IMR-90 (cell line): ENCODE data around the gene STAC3. TPM values are rescaled to one million over a fixed set of nuclear protein-coding genes. Genes with fewer than 3 reads are reported as not detected.

Source experiments
- ATAC-seq: fragments of 200-7000 bp; cut with Tn5 transposase; 2 replicates; pipeline ENCODE4 v1.9.1; 2020; ENCODE audit warnings: low read depth, mild to moderate bottlenecking, moderate library complexity
- BruUV-seq: library from RNA; stranded (reverse); fragments of 400-500 nt; replicated peaks from 2 replicates; lab custom pipeline; 2021; lab: Mats Ljungman, UMichigan
- CTCF ChIA-PET: fragments of 300-600 bp; formaldehyde crosslinking; extraction: SDS; loops from one replicate; lab custom pipeline; 2021; ENCODE audit warnings: antibody characterized with exemption; lab: Yijun Ruan, JAX
- POLR2A ChIA-PET: fragments of 300-600 bp; sonication (Branson Sonifier 250); formaldehyde crosslinking; loops from one replicate; lab custom pipeline; 2022; ENCODE audit warnings: antibody characterized with exemption; ENCODE audit not compliant: unreplicated experiment; lab: Charles Lee
- DNase-seq: peaks from one replicate; pipeline ENCODE4 v3.0.0; 2013
- H2AFZ ChIP-seq: replicated peaks from 2 replicates; pipeline ENCODE3; 2013; ENCODE audit warnings: low read length, mild to moderate bottlenecking; ENCODE audit not compliant: poor library complexity
- H2AK5ac ChIP-seq: 2 replicates; pipeline ENCODE4 v1.6.1; 2013; ENCODE audit warnings: low read depth, low read length, inconsistent platforms
- H2AK9ac ChIP-seq: replicated peaks from 2 replicates; pipeline ENCODE3; 2013; ENCODE audit warnings: mild to moderate bottlenecking, low read depth, low read length, moderate library complexity; ENCODE audit not compliant: poor library complexity
- H2BK120ac ChIP-seq: 2 replicates; pipeline ENCODE4 v1.6.1; 2013; ENCODE audit warnings: low read depth, low read length, inconsistent platforms
- H2BK15ac ChIP-seq: 3 replicates; pipeline ENCODE4 v1.6.1; 2013; ENCODE audit warnings: low read depth, low read length, inconsistent platforms
- H2BK20ac ChIP-seq: 2 replicates; pipeline ENCODE4 v1.6.1; 2013; ENCODE audit warnings: low read depth, mild to moderate bottlenecking, inconsistent platforms, low read length, moderate library complexity
- H2BK5ac ChIP-seq: 2 replicates; pipeline ENCODE4 v1.6.1; 2013; ENCODE audit warnings: mild to moderate bottlenecking, low read depth, low read length, inconsistent platforms; ENCODE audit not compliant: poor library complexity, severe bottlenecking
- H3K14ac ChIP-seq: replicated peaks from 2 replicates; pipeline ENCODE4 v1.6.1; 2013; ENCODE audit warnings: low read depth, low read length, inconsistent platforms
- H3K18ac ChIP-seq: 2 replicates; pipeline ENCODE4 v1.6.1; 2013; ENCODE audit warnings: low read depth, low read length, control low read depth
- H3K23ac ChIP-seq: 2 replicates; pipeline ENCODE4 v1.6.1; 2013; ENCODE audit warnings: low read depth, low read length, inconsistent platforms
- H3K27ac ChIP-seq: 2 replicates; pipeline ENCODE4 v1.5.1; 2013; ENCODE audit warnings: mild to moderate bottlenecking, control low read depth, low read length; ENCODE audit not compliant: insufficient read depth
- H3K27me3 ChIP-seq: 2 replicates; pipeline ENCODE4 v1.6.1; 2013; ENCODE audit warnings: low read length; ENCODE audit not compliant: control insufficient read depth, insufficient read depth
- H3K36me3 ChIP-seq: 2 replicates; pipeline ENCODE4 v1.6.1; 2013; ENCODE audit warnings: low read length, mixed read lengths; ENCODE audit not compliant: control insufficient read depth, insufficient read depth
- H3K4ac ChIP-seq: 2 replicates; pipeline ENCODE4 v1.6.1; 2013; ENCODE audit warnings: low read depth, low read length, inconsistent platforms
- H3K4me1 ChIP-seq: 2 replicates; pipeline ENCODE4 v1.6.1; 2013; ENCODE audit warnings: low read length, mixed read lengths; ENCODE audit not compliant: control insufficient read depth, insufficient read depth
- H3K4me2 ChIP-seq: 2 replicates; pipeline ENCODE4 v1.6.1; 2013; ENCODE audit warnings: low read depth, mild to moderate bottlenecking, control low read depth, low read length, moderate library complexity
- H3K4me3 ChIP-seq: 2 replicates; pipeline ENCODE4 v1.5.1; 2013; ENCODE audit warnings: low read depth, mild to moderate bottlenecking, control low read depth, low read length, moderate library complexity; ENCODE audit not compliant: insufficient read depth
- H3K56ac ChIP-seq: 2 replicates; pipeline ENCODE4 v1.6.1; 2013; ENCODE audit warnings: low read length, inconsistent platforms; ENCODE audit not compliant: insufficient read depth; ENCODE audit errors: extremely low read depth
- H3K79me1 ChIP-seq, 2 experiments: 2 replicates each; pipeline ENCODE4 v1.6.1; 2013; ENCODE audit warnings: low read length in 2 of 2, inconsistent platforms in 1 of 2, low read depth in 1 of 2
- H3K9ac ChIP-seq: 2 replicates; pipeline ENCODE4 v1.6.1; 2013; ENCODE audit warnings: low read depth, low read length, control low read depth
- H3K9me1 ChIP-seq: 2 replicates; pipeline ENCODE4 v1.6.1; 2013; ENCODE audit warnings: low read length, inconsistent platforms; ENCODE audit not compliant: insufficient read depth
- H3K9me3 ChIP-seq: 2 replicates; pipeline ENCODE4 v1.6.1; 2013; ENCODE audit warnings: low read length; ENCODE audit not compliant: control insufficient read depth, insufficient read depth
- H4K20me1 ChIP-seq: 2 replicates; pipeline ENCODE4 v1.6.1; 2013; ENCODE audit warnings: low read length, inconsistent platforms; ENCODE audit not compliant: insufficient read depth
- H4K5ac ChIP-seq: 2 replicates; pipeline ENCODE4 v1.6.1; 2013; ENCODE audit warnings: mild to moderate bottlenecking, low read depth, low read length, control low read depth
- H4K8ac ChIP-seq, 2 experiments: 2 replicates each; pipeline ENCODE4 v1.6.1; 2013; ENCODE audit warnings: low read depth in 2 of 2, low read length in 2 of 2, control low read depth in 1 of 2, inconsistent platforms in 1 of 2
- H4K91ac ChIP-seq: 2 replicates; pipeline ENCODE4 v1.6.1; 2013; ENCODE audit warnings: low read depth, low read length, inconsistent platforms; ENCODE audit not compliant: insufficient read depth
- CEBPB ChIP-seq: IDR thresholded peaks from 2 replicates; pipeline ENCODE4 v1.6.1; 2012; ENCODE audit warnings: low read depth, low read length, improper control_type of control experiment
- CTCF ChIP-seq: conservative IDR thresholded peaks from 2 replicates; pipeline ENCODE4 v1.5.1; 2012; ENCODE audit warnings: mild to moderate bottlenecking, low read depth, low read length, improper control_type of control experiment
- ELK1 ChIP-seq: fragments of 150-350 bp; IDR thresholded peaks from 2 replicates; pipeline ENCODE4 v1.6.1; 2016; ENCODE audit warnings: low read depth, mild to moderate bottlenecking, low read length, moderate library complexity, borderline replicate concordance
- MAFK ChIP-seq: IDR thresholded peaks from 2 replicates; pipeline ENCODE4 v1.6.1; 2012; ENCODE audit warnings: low read depth, low read length, improper control_type of control experiment
- NFE2L2 ChIP-seq: fragments of 150-350 bp; IDR thresholded peaks from 2 replicates; pipeline ENCODE4 v1.6.1; 2016; ENCODE audit warnings: low read depth, mild to moderate bottlenecking, low read length
- POLR2A ChIP-seq: IDR thresholded peaks from 2 replicates; pipeline ENCODE4 v1.6.1; 2012; ENCODE audit warnings: mild to moderate bottlenecking, low read depth, low read length
- RFX5 ChIP-seq: IDR thresholded peaks from 2 replicates; pipeline ENCODE4 v1.8.0; 2012; ENCODE audit warnings: low read depth, mild to moderate bottlenecking, low read length, moderate library complexity
- SMC3 ChIP-seq: fragments of 150-350 bp; IDR thresholded peaks from 2 replicates; pipeline ENCODE4 v1.6.1; 2016; ENCODE audit warnings: low read depth, mild to moderate bottlenecking, antibody characterized with exemption, low read length, moderate library complexity
- USF2 ChIP-seq: fragments of 150-350 bp; IDR thresholded peaks from 2 replicates; pipeline ENCODE4 v1.6.1; 2017; ENCODE audit warnings: mild to moderate bottlenecking, antibody characterized with exemption, low read length, low read depth
- WGBS, 2 experiments: methylation state at CpG; one replicate each; pipeline versions ENCODE4 v1.1.5 to v1.1.7; 2013; ENCODE audit warnings: missing lambda C conversion rate in 2 of 2; ENCODE audit not compliant: insufficient read length in 1 of 2; ENCODE audit errors: extremely low coverage in 2 of 2; 5-methylcytosine and 5-hydroxymethylcytosine counted together
- dilution Hi-C: fragments of 300-500 bp; cut with HindIII; formaldehyde crosslinking; loops from one replicate; pipeline ENCODE4 v1.14.3; 2018; ENCODE audit warnings: low sequenced_read_pairs; ENCODE audit not compliant: unreplicated experiment
- in situ Hi-C: fragments of 300-500 bp; cut with MboI; formaldehyde crosslinking; loops from 3 replicates; pipeline ENCODE4 v1.14.3; 2019; ENCODE audit warnings: low sequenced_read_pairs, inconsistent platforms, mixed read lengths
- intact Hi-C: fragments of 100-400 bp; cut with micrococcal nuclease; formaldehyde crosslinking; loops from 2 replicates; pipeline ENCODE4 v1.10.0; 2022
- polyA plus RNA-seq, 3 experiments: library from polyadenylated mRNA; depleted of rRNA; stranded (reverse); fragments of >200 nt; gene quantifications; 2 replicates each; pipeline ENCODE4 v1.2.3, GENCODE V29; 2012; ENCODE audit warnings: low replicate concordance in 1 of 3
- total RNA-seq: library from RNA; depleted of rRNA; stranded (reverse); fragments of >200 nt; gene quantifications from 2 replicates; pipeline ENCODE4 v1.2.3, GENCODE V29; 2012

Gene STAC3
- total and polyA plus RNA-seq, 2 of the 4 experiments (the other 2 are of a cell fraction), result 0.18 to 0.67 TPM

GRCh38 chr12:57220770-57221168, 30.2 kb downstream of the STAC3 start (continued):
- no peak for TF ChIP-seq CTCF

- Histone ChIP-seq H4K20me1 (peaks cover 27% of the 10 kb centered on the region), H2AK5ac (no peak overlapping the region; the same call in 1 of the 2 replicates), H3K36me3 (no peaks in the 10 kb centered on the region), H3K9me1 (no peaks in the 10 kb centered on the region), H4K8ac (no peak overlapping the region), H3K4me2 (no peak overlapping the region), H4K91ac (no peak overlapping the region), H2AK9ac (peak overlapping the region; percentile 82), H3K56ac (no peak overlapping the region), H3K79me1 (peaks cover 0 to 7% of the 10 kb centered on the region in 2 experiments; a peak in 1 of 4 replicates), H3K9ac (no peak overlapping the region), H3K18ac (no peak overlapping the region), H4K5ac (no peak overlapping the region), H3K27me3 (peaks cover 72% of the 10 kb centered on the region), H2BK120ac (no peak overlapping the region), H2BK15ac (no peak overlapping the region), H3K9me3 (no peaks in the 10 kb centered on the region), H3K27ac (no peak overlapping the region), H2BK20ac (no peak overlapping the region), H3K4me1 (peaks cover 5% of the 10 kb centered on the region; the same call in 1 of the 2 replicates), H2BK5ac (no peak overlapping the region), H3K4ac (no peak overlapping the region), H3K23ac (no peak overlapping the region), H2AFZ (no peak overlapping the region), H3K14ac (no peak overlapping the region), H3K4me3 (no peak overlapping the region)
- WGBS, 2 experiments, result 40% methylated on average over 1 of the region's 38 CpGs; no CpG with 5 or more reads in 1 of the 2 experiments
- CTCF ChIA-PET, result no interaction called here
- POLR2A ChIA-PET, result interaction anchor here (1.2 kb wide), 1 partner anchor 10 kb away, joined by 5 read pairs; the partner anchor contains the start of gene SHMT2
- BruUV-seq, result no TSS peak
- in situ Hi-C loops, result no loop called here
- no peak for DNase-seq
- ATAC-seq, result no peak
- dilution Hi-C loops, result no loop called here
- intact Hi-C loops, result no loop called here
- TF ChIP-seq RFX5 (no peak), CTCF (no peak), ELK1 (no peak), MAFK (no peak), POLR2A (no peak), SMC3 (no peak), CEBPB (no peak), USF2 (no peak), NFE2L2 (no peak)
These were observed 30.8 kb downstream of the STAC3 start for GRCh38 chr12:57219993-57220754.
